GM04504 (cell line): ENCODE data around the gene CTIF.

Experiments
- DNase-seq: peaks from one replicate; pipeline ENCODE4 v3.0.0-alpha.2; 2012; ENCODE audit warnings: low read depth

CTIF gene

DNA sequence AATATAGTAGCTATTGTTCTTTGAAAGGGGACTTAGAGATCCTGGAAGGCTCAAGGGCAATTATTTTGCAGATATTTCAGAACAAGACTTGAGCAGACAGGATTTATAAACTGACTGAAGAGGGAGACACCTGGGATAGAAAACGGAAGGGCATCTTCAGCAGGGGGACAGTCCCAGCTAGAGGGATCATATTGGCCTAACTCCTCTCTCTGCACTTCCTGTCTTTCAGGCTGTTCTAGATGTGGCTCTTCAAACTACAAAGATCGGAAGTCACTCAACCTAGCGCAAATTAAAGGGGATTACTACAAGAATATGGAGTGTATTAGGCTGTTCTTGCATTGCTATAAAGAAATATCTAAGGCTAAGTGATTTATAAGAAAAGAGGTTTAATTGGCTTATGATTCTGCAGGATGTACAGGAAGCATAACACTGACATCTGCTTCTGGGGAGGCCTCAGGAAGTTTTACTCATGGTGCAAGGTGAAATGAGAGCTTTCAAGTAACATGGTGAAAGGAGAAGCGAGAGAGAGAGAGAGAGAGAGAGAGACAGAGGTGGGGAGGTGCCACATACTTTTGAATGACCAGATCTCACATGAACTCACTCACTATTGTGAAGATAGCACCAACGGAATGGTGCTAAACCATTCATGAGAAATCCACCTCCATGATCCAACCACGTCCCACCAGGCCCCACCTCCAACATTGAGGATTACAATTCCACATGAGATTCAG lies 5.3 kb upstream of the CTIF start:
- DNase-seq, result no peak

DNA sequence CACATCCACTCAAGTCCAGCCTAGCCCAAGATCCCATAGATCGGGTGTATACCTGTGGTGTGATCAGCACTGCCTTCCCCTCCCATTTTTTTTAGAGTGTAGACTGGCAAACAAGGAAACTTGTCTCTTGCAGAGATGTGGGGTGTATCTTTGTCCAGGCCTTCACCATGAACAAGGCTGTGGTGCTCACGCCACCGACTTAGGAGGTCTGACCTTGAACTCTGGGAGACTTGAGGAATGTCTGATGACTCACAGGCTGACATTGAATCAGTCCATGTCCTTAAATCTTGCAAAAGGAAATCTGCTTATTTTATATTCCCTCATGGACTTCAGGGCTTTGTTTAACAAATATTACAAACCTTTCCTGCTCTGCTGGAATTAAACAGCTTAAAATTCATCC lies 4.5 kb upstream of the CTIF start:
- DNase-seq, result no peak

DNA sequence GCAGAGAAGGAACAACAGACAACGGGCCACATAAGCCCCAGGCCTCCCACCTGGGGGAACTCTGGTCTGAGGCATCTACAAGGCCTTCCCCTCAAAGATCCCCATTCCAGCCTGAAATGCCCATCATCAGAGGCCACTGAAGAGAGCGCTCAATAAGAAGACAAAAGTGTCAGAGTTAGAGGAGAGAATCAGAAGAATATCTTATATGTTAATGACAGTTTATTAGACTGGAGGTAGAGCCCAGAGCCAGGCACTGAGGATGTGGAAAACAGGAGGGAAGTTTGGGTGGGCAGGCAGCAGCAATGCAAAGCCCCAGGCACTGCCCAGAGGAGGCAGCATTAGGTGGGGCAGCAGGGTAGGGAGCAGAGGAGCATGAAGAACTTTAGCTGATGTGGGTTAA lies 2.9 kb upstream of the CTIF start:
- no peak for DNase-seq

DNA sequence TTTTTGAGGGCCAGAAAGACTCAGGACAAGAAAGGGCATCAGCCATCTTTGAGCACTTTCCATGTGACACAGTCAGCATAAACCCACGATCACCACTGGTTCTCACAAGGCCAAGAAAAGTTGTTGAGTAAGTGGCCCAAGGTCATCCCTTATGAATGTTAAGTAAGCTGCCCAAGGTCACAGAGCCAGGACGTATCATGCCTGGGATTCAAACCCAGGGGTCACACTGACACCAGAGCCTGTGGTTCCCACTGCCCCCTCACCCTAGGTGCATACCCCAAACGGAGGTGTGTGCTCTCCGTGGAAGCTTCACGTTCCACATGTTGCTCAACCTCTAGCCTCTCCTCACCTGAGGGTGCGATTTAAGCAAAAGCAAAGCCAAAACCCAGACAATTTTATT lies 2.3 kb upstream of the CTIF start:
- no peak for DNase-seq

DNA sequence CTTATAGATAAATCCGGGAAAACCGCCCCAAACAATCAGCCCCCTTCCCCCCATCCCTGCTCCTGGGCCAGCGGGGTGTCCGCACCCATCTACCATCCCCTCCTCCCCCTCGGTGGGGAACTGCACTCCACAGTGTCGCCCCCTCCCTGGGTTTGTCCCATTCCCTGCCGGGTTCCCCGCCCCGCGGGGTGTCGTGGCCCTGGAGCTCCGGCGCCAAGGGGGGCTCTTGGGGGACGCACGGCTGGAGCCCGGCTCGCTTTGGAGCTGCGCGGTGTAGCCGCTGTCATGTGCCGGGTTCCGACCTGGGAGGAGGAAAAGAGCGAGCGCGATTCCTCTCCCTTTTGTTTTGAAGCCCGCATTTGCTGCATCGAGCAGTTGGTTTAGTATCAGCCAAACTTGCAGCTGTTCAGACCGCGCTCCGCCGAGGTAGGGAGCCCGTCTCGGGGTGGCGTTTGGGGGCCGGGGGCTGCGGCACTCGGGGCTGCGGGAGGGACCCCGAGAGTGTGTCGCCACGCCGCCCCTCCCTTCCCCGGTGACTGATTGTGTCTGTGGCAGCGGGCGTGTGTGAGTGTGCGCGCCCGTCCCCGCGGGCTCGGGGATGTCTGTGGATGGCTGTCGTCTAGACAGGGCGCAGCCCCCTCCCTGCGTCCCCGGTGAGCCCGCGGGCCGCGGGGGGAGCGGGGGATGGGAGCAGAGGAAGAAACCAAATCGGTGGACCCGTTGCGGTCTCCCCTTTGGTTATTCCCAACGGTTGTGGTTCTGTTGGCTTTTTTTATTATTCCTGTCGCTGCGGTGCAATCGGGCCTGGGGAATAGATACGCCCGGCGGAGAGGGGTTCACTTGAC lies 797 bp downstream of the CTIF start:
- no peak for DNase-seq

DNA sequence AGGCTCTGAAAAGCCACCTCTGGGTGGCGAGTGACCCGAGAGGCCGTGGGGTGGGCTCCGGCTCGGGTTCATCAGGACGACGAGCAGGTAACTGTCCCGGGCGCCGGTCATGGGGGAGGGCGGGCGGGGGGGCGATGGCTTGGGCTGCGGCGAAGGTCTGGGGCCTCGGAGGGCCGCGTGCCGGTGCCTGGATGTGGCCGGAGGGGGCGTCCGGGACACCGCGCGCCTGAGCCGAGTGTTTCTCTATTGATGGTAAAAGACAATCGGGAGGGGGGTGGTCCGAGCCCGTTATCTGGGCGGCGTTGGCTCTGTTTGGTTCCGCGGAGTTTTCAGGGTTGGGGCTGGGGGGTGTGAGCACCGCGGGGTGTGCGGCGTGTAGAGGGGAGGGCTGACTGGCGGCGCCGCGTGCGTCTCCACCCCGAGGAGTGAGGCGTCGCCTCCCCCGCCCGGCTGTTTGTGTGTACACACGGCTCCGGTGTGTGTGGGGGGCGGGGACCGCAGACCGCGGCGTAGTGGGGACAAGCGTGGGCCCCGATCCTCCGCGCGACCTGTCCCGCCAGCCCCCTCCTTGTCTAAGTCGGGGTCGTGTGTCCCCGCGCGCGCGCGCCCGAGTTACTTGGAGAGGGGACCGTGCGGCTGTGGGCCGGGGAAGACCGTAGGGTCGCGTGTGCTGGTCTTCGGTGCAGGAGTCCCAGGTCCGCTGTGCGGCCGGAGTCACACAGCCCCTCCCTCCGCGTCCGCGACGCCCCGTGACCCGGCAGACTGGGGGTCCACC lies 1.6 kb downstream of the CTIF start:
- DNase-seq, result no peak

DNA sequence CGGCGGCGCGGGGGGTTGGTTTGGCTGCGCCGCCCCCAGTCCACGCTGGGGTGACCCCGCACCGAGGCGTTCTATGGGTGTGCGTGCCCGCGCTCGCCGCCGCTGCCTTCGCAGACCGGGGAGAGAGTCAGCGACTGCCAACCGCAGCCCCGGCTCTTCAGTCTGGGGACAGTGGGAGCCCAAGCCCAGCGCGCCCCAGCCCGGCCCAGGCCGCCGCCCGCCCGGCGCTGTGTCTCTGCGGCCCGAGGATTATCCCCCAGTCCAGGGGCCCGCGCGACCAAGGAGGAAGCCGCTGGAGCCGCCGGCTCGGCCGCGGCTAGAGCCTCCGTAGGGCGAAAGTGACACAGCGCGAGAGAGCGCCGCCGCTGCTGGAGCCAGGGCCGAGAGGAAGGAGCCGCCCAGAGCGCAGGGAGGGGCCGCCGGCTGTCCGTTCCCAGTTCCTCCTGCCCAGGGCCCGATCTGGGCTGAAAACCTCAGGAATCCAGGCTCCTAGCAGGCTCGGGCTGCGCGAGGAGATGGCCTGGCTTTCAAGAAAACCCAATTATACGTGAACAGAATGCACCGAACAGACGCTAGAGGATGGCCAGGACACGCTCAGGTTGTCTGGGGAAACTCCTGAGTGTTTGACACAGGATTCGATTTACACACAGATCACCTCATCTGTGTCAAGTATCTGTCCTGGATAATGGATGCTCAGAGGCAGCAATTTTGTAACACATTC lies 2.4 kb downstream of the CTIF start:
- DNase-seq, result peak; percentile 60

DNA sequence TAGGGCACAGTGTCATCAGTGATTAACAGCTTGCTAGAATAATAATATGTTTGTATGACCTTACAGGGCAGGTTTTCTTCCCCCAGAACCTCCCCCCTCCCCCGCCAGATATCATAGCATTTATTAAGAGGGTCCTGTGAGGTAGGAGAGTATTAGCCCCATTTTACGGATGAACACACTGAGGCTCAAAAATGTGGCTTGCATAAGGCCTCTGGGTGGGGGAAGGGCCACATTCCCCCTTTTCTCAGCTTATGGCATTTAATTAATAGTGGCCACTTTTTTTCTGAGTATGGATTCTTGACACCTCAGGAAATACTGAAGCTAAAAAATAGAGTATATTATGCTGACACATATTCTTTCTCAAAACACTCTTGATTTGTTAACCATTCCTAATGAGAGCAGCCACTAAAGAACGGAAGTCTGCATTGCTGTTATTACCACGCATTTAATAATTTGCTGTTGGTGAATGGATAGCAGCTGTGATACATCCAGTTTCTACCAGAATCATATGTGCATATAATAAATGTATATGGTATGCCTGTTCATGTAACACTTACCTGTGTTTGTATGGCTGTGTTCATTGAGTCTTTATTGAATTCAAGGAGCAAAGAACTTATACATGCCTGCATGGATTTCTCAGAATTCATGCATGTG lies 3.0 kb downstream of the CTIF start:
- no peak for DNase-seq

DNA sequence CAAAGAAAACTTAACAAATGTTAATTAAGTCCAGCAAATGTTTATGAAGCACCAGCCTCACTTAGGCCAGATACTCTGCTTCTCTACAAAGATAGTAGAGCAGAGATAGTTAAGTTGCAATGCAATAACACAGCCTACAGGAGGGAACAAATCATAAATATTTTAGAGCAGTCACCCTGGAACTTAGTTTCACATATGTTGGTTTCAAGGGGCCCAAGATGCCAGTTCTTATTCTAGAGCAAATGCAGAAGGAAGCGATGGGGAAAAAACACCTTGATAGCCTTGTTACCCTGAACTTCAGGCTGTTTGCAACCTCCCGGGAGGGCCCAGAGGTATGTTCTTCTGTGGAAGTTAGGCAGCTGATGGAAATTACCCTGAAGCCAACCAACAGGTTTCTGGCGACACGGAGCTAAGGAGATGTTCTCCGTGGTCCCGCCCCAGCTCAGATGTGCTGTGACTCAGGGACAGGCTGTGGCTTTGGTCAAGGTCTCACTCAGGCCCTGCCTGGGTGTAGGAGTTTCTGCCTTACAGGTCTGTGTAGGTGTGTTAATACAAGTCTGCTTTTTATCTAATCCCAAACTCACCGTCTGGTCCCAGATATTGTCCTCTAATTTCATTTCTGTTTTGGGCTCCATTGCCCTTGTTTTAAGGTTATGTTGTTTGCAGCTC lies 3.8 kb downstream of the CTIF start:
- no peak for DNase-seq

DNA sequence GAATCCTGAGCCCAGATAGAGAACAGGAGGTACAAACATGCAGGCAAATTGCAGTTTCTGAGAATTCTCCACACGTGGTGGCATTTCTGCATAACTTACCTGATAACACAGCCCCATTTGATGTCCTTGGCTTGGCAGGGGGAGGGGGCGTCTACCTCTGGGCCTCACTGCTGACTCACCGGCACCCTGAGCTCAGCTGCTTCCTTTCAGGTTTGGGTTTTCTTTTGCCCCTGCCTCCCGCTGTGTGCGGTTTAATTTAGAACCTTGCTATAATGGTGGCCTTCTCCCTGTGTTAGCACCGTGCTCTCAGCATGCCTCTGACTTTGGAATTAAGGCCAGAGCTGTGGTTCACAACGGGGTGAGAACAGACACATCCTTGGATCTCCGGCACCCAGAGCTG lies 4.4 kb downstream of the CTIF start:
- DNase-seq, result no peak

DNA sequence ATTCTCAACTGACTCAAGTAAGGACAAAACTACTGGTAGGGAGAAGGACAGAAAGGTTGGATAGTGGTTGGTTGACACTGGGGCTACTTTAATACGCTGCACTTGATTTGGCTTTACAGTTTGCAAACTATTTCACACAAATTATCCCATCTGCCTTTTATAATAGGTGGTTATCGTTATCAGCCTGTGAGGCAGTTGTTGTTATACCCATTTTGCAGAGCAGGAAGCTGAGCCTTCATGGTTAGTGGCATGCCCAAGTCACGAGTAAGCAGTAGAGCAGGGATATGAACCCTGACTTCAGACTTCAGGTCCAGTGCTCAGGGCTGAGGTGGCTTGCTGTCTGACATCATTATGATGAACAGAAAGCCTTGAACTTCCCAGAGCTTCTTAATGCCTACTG lies 5.3 kb downstream of the CTIF start:
- no peak for DNase-seq

DNA sequence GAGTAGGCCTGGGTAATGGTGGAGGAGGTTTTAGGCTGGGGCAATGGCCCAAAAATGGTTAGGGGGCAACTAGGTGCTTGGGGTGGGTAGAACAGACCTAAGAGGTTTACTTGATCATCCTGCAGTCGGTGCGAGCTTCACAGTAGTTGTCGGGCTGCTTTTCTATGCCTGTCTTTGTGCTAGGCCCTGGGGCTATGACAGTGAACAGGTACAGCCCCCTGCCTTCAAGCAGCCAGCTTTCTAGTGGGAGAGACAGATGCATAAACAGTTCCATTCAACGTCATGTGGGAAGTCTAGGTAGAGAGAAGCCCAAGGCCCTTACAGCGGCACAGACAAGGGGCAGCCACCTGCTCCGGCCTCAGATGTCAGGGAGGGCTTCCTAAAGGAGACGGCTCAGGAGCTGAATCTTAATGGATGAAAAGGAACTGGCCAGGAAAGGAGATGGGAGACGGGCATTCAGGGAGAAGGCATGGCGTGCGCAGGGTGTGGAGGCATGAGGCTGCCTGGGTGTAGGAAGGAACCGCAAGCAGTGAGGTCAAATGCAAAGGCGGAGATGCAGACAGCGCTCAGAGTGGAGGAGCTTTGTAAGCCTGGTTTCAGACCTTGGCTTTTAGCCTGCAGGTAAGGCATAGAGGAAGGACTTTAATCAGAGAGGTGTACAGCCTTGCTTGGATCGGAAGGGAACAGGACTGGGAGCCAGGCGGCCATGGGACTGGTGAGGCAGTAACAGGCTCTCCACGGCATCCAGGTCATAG lies 6.0 kb downstream of the CTIF start:
- no peak for DNase-seq

DNA sequence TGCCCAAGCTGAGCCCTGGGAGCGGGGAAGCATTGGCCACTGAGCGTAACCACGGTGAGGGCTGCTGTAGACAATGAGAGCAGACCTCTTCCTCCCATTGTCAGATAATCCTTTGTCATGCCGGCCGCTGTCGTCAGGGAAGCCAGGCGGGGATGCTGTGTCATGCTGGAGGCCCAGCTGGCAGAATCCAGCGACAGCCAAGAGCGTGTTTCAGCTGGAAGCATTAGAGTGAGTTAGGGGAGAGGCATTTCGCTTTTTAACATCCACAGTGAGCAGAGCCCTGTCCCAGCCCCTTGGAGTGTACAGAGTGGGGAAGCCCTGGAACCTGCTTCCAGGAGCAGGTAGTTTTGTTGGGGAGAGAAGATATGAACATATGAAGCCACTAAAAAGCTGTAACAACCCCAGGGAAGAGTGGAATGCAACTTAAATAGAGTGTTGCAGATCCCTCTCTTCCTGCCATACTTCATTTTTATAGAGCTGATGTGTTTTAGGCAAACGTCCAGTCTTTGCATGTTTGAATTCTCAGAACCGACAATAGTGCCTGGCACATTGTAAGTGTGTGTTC lies 7.0 kb downstream of the CTIF start:
- peak; percentile 71 for DNase-seq

DNA sequence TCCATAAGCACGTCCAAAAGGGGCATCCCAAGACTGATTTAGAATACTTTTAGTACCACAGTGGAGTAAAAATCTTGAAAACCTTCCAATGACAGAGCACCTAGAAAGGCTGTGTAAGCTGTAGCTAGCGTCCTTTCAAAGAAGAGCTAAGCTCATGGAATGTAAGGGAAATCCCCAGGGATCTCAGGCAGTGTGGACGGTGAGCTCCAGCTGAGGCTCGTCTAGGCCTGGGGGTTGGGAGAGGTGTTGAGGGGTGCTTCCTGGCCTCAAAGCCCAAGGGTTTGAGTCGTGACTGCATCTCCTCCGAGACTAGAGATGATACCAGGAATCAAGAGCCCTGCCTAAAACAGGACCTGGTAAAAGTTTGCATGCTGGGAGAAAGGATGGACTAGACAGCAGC lies 7.6 kb downstream of the CTIF start:
- DNase-seq, result no peak

DNA sequence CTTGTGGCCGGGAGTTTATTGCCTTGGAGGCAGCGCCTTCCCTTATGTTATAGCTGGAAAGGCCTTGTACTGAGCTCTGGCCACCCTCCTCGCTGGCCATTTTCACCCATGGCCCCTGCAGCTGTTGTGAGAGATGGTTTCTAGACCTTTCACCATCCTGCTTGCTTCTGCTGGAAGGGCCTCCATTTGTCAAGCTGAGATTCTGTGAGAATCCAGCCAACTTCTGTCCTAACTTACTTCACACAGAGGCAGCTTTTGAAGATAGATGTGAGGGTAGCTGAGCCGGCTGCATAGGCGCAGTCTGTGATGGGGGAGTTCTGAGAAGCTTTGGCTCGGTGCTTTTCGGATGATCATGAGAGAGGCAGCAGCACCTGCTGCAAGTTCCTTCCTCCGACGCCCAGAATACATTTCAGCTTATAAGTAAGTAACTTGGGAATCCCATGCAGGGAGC lies 8.7 kb downstream of the CTIF start:
- DNase-seq, result no peak

DNA sequence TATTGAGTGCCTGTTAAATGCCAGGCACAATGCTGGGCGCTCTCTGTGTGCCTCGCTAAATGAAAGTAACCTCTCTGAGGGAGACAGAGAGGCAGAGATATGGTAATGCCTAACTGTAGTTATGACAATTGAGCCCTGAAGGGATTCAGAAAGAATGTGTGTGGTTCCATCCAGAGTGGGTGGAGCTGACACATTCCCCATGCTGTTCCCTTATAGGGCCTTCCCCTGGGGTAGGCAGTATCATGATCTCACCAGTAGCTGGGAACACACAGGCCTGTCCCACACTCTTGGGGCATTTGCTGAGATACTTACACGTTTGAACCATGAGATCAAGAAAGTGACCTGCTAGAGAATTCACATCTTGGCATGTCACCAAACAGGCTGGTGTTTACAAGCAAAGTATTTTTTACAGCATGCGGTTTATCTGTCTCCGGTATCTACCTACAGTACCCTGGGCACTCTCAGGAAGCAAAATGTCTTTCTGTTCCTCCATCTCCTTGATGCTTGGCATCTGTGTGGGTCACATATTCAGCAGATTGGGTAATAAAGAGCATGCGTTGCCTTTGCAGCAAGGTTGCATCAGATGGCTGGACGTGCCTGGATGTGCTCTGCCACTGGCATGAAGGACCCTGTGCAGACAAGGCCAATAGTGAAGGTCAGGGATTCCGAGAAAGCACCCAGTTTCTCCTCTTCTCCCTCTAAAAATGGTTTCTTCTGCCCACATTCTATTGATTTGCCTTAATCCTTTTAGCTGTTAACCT lies 9.4 kb downstream of the CTIF start:
- peak; percentile 90 for DNase-seq

DNA sequence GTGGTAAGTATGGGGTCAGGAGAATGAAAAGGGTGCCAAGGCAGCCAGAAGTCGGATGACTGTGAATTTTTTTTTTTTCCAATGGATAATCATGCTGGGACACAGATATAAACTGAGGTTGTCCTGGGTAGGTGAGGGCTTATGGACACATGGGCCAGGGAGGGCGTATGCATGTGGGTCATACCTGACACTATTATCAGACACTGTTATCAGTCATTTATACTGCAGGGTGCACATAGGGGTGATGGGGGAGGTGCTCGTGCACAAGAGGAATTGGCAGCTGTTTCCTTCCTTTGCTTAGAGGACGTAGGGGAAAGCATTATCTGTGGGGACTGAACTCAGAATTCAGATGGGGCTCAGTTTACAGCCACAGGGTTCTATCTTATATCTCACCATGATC lies 10.1 kb downstream of the CTIF start:
- DNase-seq, result no peak

DNA sequence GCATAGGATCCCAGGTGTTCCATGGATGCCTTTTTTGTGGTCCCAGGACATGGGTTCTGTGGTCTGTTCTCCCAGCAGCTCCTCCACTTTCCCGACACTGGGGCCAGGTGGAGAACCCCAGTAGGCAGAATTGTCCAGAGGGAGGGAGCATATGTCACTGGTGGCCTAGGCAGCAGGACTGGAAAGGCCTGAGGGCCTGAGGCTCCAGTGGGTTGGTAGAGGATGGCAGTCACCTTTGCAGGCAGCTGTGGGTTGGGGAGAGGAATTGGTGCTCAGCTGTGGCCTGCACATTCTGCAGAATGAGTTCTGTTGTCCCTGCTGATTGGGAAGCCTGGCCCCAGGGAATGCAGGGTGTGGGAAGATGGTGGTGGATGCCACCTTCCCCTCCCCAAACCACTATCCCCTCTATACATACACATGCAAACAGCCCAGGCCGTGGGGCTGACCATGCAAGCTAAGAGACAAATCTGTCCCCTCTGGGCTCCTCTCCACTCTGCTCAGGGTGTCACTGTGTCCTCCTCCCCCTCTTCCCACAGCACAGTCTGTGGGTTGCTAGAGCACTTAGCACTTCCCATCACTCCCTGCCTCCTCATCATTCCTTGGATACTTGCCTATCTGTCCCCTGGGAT lies 11.4 kb downstream of the CTIF start:
- DNase-seq, result no peak

DNA sequence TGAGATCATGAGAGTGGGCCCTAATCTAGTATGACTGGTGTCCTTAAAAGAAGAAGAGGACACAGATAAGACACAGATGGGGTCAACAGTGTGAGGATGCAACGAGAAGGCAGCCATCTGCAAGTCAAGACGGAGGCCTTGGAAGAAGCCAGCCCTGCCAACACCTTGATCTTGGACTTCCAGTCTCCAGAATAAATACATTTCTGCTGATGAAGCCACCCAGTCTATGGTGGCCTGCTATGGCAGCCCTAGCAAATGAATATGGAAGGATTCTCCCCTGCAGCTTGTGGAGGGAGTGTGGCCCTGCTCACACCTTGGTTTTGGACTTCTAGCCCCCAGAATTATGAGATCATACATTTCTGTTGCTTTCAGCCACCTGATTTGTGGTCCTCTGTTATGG lies 12.3 kb downstream of the CTIF start:
- no peak for DNase-seq
